ENCODE results near the gene KAT5.
"Not testable (repeated sequence)": the region's sequence is repeated elsewhere in the genome, so short reads cannot be mapped to it uniquely, and the experiment has no call there.

KAT5 gene

GRCh38 chr11:65710421-65710820 is 1.6 kb upstream of the KAT5 start:
- no peak for DNase-seq

DNA sequence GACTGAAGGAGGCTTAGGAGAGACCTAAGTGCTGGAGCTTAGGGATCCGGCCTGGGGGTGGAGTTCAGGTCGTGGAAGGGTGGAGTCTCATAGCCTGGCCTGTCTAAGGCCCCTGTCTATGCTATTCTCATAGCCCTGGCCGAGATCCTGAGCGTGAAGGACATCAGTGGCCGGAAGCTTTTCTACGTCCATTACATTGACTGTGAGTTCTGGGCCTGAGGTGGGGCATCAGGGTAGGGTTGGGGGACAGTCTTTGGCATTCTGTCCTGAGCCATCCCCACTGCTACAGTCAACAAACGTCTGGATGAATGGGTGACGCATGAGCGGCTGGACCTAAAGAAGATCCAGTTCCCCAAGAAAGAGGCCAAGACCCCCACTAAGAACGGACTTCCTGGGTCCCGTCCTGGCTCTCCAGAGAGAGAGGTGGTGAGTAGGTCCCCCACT is 603 bp downstream of the KAT5 start:
- no peak for DNase-seq

GRCh38 chr11:65713212-65713969 is 1.3 kb downstream of the KAT5 start:
- no peak for DNase-seq

GRCh38 chr11:65714433-65714832 is 2.4 kb downstream of the KAT5 start:
- no peak for DNase-seq

DNA sequence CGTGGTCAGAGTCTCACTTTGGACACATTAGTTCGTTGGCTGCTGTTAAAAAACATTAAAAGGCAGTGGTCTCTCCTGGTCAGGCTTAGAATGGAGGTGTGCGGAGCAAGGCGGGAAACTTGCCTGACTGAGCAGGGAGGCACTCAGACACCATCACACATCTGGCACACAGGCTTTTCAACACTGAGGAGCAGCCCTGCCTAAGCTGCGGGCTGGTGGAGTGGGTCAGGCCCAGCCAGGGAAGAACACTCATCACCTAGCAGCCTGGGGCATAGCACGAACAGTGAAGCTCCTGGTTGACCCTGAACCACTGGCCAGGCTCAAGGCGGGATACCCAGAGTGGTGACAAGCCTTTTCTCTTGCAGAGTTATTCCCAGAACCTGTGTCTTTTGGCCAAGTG is 4.2 kb downstream of the KAT5 start:
- no peak for DNase-seq

DNA sequence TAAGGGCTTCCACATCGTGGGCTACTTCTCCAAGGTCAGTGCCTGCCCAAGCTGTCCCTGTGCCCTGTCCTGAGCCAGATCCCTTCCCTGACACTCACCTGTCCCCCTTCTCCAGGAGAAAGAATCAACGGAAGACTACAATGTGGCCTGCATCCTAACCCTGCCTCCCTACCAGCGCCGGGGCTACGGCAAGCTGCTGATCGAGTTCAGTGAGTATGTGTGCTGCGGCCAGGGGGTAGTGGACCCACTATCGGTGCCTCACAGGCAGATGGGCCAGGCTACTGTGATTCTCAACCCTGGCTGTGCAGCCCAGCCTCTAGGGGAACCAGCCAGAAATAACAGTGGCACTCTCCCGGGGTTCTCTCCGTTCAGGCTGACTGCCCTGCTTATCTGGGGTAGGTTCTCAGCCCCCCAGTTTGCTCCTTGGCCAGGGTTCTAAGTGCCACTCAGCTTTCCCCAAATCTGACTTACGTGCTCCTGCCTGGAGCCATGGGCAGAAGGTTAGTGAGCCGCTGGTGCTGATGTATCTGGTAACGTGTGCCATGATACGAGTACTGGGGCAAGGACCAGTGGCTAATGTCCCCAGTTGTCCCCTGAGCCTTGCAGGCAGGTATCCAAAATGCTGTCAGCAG is 4.8 kb downstream of the KAT5 start:
- no peak for DNase-seq

- DNase-seq, result no peak
Measured at GRCh38 chr11:65717906-65718305, 5.9 kb downstream of the KAT5 start.

- DNase-seq, result no peak
Measured at GRCh38 chr11:65718531-65718930, 6.5 kb downstream of the KAT5 start.

GRCh38 chr11:65718964-65719492 is 7.0 kb downstream of the KAT5 start:
- DNase-seq, result no peak

DNA sequence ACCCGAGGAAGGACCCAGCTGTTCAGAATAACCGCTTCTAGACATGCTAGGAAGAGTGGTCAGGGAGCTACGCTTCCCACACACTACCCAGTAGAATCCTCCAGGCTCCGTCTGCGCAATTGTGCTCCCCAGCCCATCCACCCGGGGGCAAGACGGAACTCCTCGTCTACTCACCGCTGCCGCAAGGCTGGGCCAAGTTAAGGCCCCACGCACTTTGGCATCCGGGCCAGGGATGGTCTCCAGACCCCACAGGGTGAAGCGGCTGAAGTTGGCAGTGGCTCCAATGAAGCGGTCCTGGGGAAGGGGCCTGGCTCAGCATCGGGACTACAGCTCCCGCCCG is 7.8 kb downstream of the KAT5 start:
- DNase-seq, result no peak

DNA sequence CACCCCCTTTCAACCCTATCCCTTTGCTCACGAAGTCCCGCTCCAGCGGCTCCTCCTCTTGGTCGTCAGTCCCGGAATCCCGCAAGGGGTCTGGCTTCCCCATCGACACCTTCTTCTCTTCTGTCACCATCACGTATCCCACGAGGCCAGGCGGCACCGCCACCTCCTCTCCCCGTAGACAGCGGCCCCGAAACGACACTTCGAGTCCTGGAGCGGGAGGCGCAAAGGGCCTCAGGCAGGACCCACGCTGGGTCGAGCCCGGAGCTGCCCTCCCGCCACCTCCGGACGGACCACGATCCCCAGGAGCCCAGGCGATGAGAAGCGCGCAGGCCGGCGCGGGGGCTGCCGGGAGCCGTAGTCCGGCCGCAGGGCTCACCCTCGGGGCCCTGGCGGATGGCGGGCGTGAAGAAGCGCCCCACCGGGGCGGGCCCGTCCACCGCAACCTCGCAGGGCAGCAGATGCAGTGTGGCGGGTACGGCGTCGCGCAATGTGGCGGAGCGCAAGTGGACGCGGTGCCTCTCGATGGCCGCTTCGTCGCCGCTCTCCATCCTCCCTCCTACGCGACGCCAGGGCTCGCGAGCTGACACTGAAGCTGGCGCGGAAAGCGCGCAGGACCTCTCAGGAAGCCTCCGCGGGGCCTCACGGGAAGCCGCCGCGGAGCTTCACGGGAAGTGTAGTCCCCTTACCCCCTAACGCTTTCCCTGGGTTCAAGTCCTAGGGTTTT is 8.3 kb downstream of the KAT5 start, which contains the start of gene RNASEH2C:
Gene RNASEH2C (minus strand): TSS at position 588 of the 724 bp plus-strand sequence. CDS start 40 bp downstream, at position 548.
- DNase-seq, result peak; percentile 71

GRCh38 chr11:65722261-65722660 is 10.2 kb downstream of the KAT5 start:
- no peak for DNase-seq

DNA sequence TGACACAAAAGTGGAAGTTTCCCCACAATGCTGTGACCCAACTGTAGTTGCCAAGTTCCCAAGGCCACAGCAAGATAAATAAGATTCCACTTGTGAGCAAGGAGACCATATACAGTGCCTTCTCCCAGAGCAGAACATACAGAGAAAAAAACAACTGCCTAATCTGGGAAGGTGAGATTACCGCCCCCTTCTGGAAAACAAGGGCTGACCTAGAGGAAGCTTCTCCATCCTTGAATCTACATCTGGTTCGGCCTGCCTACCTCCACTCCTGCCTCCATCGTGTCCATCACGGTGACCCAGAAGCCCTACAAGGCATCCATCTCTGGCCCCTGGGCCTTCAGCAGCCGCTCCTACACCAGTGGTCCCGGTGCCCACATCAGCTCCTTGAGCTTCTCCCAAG is 14.6 kb downstream of the KAT5 start:
- no peak for DNase-seq

GRCh38 chr11:65727865-65728264 is 15.8 kb downstream of the KAT5 start:
- no peak for DNase-seq

GRCh38 chr11:65730461-65730860 is 18.4 kb downstream of the KAT5 start:
- no peak for DNase-seq

DNA sequence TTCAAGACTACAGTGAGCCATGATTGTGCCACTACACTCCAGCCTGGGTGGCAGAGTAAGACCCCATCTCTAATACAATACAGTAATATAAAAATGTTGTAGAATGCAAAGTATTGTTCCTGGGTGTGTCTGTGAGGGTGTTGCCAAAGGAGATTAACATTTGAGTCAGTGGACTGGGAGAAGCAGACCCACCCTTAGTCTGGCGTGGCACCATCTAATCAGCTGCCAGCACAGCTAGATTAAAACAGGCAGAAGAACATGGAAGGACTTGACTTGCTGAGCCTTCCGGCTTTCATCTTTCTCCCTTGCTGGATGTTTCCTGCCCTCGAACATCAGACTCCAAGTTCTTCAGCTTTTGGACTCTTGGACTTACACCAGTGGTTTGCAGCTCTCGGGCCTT is 23.1 kb downstream of the KAT5 start:
- not testable (repeated sequence) for DNase-seq

DNA sequence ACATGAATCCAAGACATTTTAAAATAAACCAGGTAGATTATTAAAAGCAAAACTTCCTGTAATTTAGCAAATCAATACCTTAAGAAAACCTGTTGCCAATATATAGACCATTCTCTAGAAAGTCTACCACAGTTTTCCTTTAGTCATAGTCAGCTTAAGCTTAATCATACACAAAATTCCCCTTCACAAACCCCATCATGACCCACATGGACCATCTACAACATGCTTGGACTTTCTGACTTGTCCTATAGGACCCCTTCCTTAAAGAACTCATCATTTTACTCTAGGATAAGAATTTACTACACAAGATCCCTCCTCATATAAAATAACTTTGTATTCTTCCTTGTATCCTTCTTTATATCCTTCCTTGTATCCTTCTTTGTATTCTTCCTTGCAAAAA is 24.8 kb downstream of the KAT5 start:
- DNase-seq, result no peak

DNA sequence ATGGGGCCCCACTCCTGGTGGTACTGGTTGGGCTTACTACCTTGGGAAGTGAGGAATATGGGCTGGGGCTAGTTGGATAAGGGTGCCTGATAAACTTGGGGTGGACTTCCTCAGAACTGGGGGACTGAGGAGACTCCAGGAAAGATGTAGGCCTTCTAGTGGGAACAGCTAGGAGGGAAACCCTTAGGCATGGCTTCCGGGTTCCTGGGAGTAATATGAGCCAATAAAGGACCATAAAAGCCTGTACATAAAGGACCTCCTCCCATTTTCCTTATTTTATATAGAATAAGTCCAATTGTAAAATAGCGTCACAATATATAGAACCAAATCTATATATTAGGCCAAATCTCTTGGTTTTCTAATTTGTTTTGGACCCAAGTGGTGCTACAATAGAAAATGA is 27.0 kb downstream of the KAT5 start:
- DNase-seq, result no peak

GRCh38 chr11:65741185-65741584 is 29.1 kb downstream of the KAT5 start:
- DNase-seq, result no peak

- no peak for DNase-seq
Measured at GRCh38 chr11:65742353-65742752, 30.3 kb downstream of the KAT5 start.

GRCh38 chr11:65743681-65744025 is 31.6 kb downstream of the KAT5 start:
- DNase-seq, result no peak

DNA sequence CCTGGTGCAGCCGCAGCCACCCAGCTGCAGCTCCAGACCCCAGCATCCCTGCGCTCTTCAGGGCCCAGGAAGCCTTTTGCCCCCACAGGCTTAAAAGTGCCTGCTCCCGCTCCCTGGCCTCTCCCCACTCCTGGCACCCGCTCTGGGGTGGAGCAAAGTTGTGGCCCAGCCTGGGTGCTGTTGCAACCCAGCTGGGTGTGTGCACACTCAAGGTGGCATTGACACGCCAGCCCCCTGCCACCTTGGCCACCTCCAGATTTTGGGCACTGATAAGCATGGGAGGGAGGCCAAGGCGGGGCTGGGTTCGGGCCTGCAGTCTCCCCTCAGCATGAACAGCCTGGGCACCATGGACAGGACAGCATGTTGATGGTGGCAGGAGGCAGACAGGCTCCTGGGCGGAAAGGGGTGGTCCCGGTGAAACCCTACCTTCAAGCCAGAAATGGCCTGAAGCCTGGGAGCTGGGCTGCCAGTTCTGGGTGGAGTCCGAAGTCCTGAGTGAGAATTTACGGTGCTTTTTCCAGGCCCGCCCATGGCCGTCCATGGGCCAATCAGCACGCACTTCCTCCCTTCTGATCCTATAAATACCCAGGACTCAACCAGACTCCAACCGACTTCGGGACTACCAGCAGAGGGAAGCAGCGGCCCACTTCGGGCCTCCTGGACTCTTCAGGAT is 32.1 kb downstream of the KAT5 start:
- DNase-seq, result peak; percentile 22

GRCh38 chr11:65744699-65745042 is 32.6 kb downstream of the KAT5 start:
- no peak for DNase-seq
